ENCODE results near the gene FAM221B.

DNA sequence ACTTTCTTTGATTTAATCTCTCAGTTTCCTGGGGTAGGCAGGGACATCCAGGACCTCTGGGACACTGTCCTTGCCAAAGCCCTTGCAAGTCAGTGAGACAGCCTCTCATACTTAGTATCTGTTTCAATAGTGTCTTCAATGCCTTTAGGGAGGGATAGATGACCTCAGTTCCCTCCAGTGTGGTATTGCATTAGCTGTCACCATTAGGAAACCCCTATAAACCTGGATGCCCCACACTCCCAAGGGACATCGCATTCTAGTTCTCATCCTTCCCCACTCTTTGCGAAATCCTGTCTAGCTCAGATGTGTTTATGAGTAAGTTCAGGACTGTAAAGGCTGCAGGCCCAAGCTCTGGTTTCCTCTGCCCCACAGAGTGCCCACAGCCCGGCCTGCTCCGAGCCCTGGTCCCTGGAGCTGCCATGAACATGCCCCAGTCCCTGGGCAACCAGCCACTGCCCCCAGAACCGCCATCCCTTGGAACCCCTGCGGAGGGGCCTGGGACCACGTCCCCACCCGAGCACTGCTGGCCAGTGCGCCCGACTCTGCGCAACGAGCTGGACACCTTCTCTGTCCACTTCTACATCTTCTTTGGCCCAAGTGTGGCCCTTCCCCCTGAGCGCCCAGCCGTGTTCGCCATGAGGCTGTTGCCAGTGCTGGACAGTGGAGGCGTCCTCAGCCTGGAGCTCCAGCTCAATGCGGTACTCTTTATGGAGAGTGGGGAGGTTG, 13.7 kb upstream of the FAM221B start:
- no peak for TF ChIP-seq POLR2A (IDR thresholded peaks at IDR 0.05)
- TF ChIP-seq, protein P1, sequence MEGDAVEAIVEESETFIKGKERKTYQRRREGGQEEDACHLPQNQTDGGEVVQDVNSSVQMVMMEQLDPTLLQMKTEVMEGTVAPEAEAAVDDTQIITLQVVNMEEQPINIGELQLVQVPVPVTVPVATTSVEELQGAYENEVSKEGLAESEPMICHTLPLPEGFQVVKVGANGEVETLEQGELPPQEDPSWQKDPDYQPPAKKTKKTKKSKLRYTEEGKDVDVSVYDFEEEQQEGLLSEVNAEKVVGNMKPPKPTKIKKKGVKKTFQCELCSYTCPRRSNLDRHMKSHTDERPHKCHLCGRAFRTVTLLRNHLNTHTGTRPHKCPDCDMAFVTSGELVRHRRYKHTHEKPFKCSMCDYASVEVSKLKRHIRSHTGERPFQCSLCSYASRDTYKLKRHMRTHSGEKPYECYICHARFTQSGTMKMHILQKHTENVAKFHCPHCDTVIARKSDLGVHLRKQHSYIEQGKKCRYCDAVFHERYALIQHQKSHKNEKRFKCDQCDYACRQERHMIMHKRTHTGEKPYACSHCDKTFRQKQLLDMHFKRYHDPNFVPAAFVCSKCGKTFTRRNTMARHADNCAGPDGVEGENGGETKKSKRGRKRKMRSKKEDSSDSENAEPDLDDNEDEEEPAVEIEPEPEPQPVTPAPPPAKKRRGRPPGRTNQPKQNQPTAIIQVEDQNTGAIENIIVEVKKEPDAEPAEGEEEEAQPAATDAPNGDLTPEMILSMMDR (IDR thresholded peaks at IDR 0.05 in 4 of 5, conservative IDR thresholded peaks at IDR 0.05 in 1 of 5), result no peak
